B cell (primary cell): ENCODE measurements around the gene ACTMAP. TPM values are rescaled to one million over a fixed set of nuclear protein-coding genes. Genes with fewer than 3 reads are reported as not detected.

Source experiments
- ATAC-seq: fragments of 200-7000 bp; cut with Tn5 transposase; one replicate; pipeline ENCODE4 v1.10.0; 2021; ENCODE audit warnings: low read depth, mild to moderate bottlenecking, moderate number of reproducible peaks, moderate library complexity
- CTCF ChIA-PET: fragments of 350-600 bp; sonication (Branson Sonifier 250); formaldehyde crosslinking; loops from one replicate; lab custom pipeline; 2021; ENCODE audit warnings: antibody characterized with exemption, inconsistent platforms; lab: Charles Lee
- POLR2A ChIA-PET: fragments of 350-600 bp; sonication (Branson Sonifier 250); formaldehyde crosslinking; loops from one replicate; lab custom pipeline; 2021; ENCODE audit warnings: antibody characterized with exemption; lab: Charles Lee
- DNase-seq: peaks from one replicate; pipeline ENCODE4 v3.0.0; 2013
- H2AFZ ChIP-seq: 2 replicates; pipeline ENCODE4 v1.6.1; 2012; ENCODE audit warnings: mild to moderate bottlenecking, low read depth, low read length; ENCODE audit not compliant: insufficient read depth, poor library complexity, severe bottlenecking
- H3K27ac ChIP-seq, 2 donors: 1 replicate in 1 of 2; 2 replicates in 1 of 2; pipeline ENCODE4 v1.5.1; 2012 to 2013; ENCODE audit warnings: low read length in 2 of 2, mild to moderate bottlenecking in 2 of 2, moderate library complexity in 1 of 2
- H3K27me3 ChIP-seq, 4 experiments: fragments of 200-600 bp in 1 of 4; sonication (generic) in 1 of 4; replicated peaks in 1 of 4; 1 replicate in 2 of 4; 2 replicates in 2 of 4; pipeline versions ENCODE4 v1.6.1 to v1.7.0; 2013 to 2016; ENCODE audit warnings: low read length in 3 of 4, mild to moderate bottlenecking in 2 of 4, mixed read lengths in 1 of 4, moderate library complexity in 1 of 4; ENCODE audit not compliant: insufficient read depth in 4 of 4, control insufficient read depth in 3 of 4; ENCODE audit errors: control extremely low read depth in 1 of 4
- H3K36me3 ChIP-seq, 2 experiments: replicated peaks in 1 of 2; 1 replicate in 1 of 2; 2 replicates in 1 of 2; pipeline versions ENCODE4 v1.6.1 to v1.7.1; 2013; ENCODE audit warnings: low read length in 1 of 2; ENCODE audit not compliant: insufficient read depth in 2 of 2, control insufficient read depth in 1 of 2; ENCODE audit errors: control extremely low read depth in 1 of 2, extremely low read depth in 1 of 2
- H3K4me1 ChIP-seq, 2 donors: fragments of 200-600 bp in 1 of 2; sonication (generic) in 1 of 2; 1 replicate in 1 of 2; 2 replicates in 1 of 2; pipeline versions ENCODE4 v1.5.1 to v1.6.1; 2013 to 2017; ENCODE audit warnings: low read length in 2 of 2; ENCODE audit not compliant: control insufficient read depth in 2 of 2, insufficient read depth in 2 of 2
- H3K4me2 ChIP-seq: replicated peaks from 2 replicates; pipeline ENCODE3; 2012; ENCODE audit warnings: mild to moderate bottlenecking, low read depth, low read length; ENCODE audit not compliant: poor library complexity, severe bottlenecking
- H3K4me3 ChIP-seq, 5 experiments: fragments of 200-600 bp in 1 of 5; sonication (generic) in 1 of 5; 1 replicate in 3 of 5; 2 replicates in 2 of 5; pipeline versions ENCODE4 v1.5.1 to v1.7.0; 2011 to 2016; ENCODE audit warnings: low read length in 4 of 5, mild to moderate bottlenecking in 4 of 5, low read depth in 2 of 5, control low read depth in 1 of 5, moderate library complexity in 1 of 5; ENCODE audit not compliant: insufficient read depth in 1 of 5; ENCODE audit errors: control extremely low read depth in 1 of 5, extremely low read depth in 1 of 5
- H3K79me2 ChIP-seq: fragments of 200-600 bp; sonication (generic); one replicate; pipeline ENCODE4 v1.6.0; 2016; ENCODE audit warnings: low read length; ENCODE audit not compliant: control insufficient read depth, insufficient read depth
- H3K9ac ChIP-seq: fragments of 200-600 bp; sonication (generic); 2 replicates; pipeline ENCODE4 v1.6.1; 2017; ENCODE audit warnings: mild to moderate bottlenecking, low read length, moderate library complexity
- H3K9me3 ChIP-seq, 3 donors: one replicate each; pipeline versions ENCODE4 v1.6.1 to v1.7.1; 2013; ENCODE audit warnings: low read length in 2 of 3; ENCODE audit not compliant: control insufficient read depth in 2 of 3, insufficient read depth in 1 of 3; ENCODE audit errors: control extremely low read depth in 1 of 3
- H4K20me1 ChIP-seq: 2 replicates; pipeline ENCODE4 v1.6.0; 2012; ENCODE audit warnings: mild to moderate bottlenecking, low read length; ENCODE audit not compliant: insufficient read depth, control insufficient read depth, poor library complexity, severe bottlenecking
- H3K27ac Mint-ChIP-seq: one replicate; pipeline ENCODE4 v1.8.0; 2021; ENCODE audit warnings: mixed read lengths
- H3K27me3 Mint-ChIP-seq: one replicate; pipeline ENCODE4 v1.8.0; 2021; ENCODE audit warnings: mixed read lengths
- H3K4me1 Mint-ChIP-seq: one replicate; pipeline ENCODE4 v1.8.0; 2021; ENCODE audit warnings: mixed read lengths
- H3K4me3 Mint-ChIP-seq: one replicate; pipeline ENCODE4 v1.8.0; 2021; ENCODE audit warnings: mixed read lengths
- H3K9me3 Mint-ChIP-seq: one replicate; pipeline ENCODE4 v1.8.0; 2022; ENCODE audit warnings: mixed read lengths; ENCODE audit not compliant: insufficient read depth
- EZH2 ChIP-seq: IDR thresholded peaks from 2 replicates; pipeline ENCODE4 v1.6.1; 2012; ENCODE audit warnings: borderline replicate concordance, low read depth, mild to moderate bottlenecking, moderate library complexity, low read length; ENCODE audit not compliant: insufficient read depth, poor library complexity, severe bottlenecking
- WGBS: methylation state at CpG from one replicate; pipeline ENCODE4 v1.1.5; 2013; ENCODE audit warnings: missing lambda C conversion rate; ENCODE audit not compliant: insufficient coverage; 5-methylcytosine and 5-hydroxymethylcytosine counted together
- intact Hi-C: fragments of 100-400 bp; cut with micrococcal nuclease; formaldehyde crosslinking; loops from one replicate; pipeline ENCODE4 v1.10.0; 2022
- polyA plus RNA-seq: library from polyadenylated mRNA; depleted of rRNA; stranded (reverse); fragments of >200 nt; gene quantifications from 2 replicates; pipeline ENCODE4 v1.2.3, GENCODE V29; 2012
- total RNA-seq, 2 donors: library from RNA; stranded (reverse); fragments of 120-200 nt in 1 of 2; gene quantifications; 1 replicate in 1 of 2; 2 replicates in 1 of 2; pipeline versions ENCODE4 v1.2.3 to v1.2.4, GENCODE V29; 2013 to 2022
- TF ChIP-seq, protein P1 (sequence below): fragments of 200-600 bp; IDR thresholded peaks from one replicate; pipeline ENCODE4 v1.8.0; 2022; ENCODE audit warnings: antibody characterized with exemption, mild to moderate bottlenecking

Gene ACTMAP
- total and polyA plus RNA-seq, 2 donors (not counting 1 experiment from before 2014, with no cell fraction given): 7.7 to 10.2 TPM

DNA sequence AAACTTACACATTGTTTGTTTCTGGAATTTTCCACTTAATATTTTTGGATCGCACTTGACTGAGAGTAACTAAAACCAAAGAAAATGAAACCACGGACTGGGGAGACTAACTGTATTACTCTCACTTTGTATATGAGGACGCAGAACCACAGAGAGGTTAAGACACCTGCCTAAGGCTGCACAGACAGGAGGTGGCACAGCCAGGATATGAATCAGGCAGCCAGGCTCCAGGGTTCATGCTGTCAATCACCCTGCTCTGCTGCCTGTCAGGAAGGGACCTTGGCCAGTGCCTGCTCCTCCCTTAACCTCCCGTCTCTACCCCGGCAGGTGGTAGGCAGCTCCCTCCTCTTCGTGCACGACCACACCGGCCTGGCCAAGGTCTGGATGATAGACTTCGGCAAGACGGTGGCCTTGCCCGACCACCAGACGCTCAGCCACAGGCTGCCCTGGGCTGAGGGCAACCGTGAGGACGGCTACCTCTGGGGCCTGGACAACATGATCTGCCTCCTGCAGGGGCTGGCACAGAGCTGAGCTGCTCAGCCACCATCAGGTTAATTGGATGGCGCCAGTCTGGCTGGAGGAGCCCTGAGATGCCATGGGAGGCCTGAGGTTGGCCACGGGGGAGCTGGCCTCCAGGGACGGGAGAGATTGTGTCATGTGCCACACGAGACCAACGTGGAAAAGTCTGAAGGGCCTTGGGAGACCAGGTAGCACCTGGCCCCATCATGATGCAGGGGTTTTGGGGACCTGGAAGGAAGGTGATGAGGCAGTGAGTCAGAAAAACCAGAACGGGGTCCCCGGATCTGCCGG, 11.0 kb downstream of the ACTMAP start:
- Mint-ChIP-seq H3K4me1 (no peaks in the 10 kb centered on the region), H3K9me3 (no peaks in the 10 kb centered on the region), H3K4me3 (no peak overlapping the region), H3K27ac (no peak overlapping the region), H3K27me3 (no peaks in the 10 kb centered on the region)
- H3K4me1 ChIP-seq: no peaks in the 10 kb centered on the region
- H4K20me1 ChIP-seq: no peaks in the 10 kb centered on the region
- no peak overlapping the region for H3K27ac ChIP-seq
- H3K4me2 ChIP-seq: no peak overlapping the region
- DNase-seq (no peak), ATAC-seq (no peak)
- ChIA-PET CTCF (no interaction called here), POLR2A (no interaction called here)
- H3K79me2 ChIP-seq: no peaks in the 10 kb centered on the region
- 94% methylated on average over 22 of the region's 22 CpGs for WGBS
- no peaks in the 10 kb centered on the region for H3K27me3 ChIP-seq
- peaks cover 0 to 39% of the 10 kb centered on the region in 2 experiments for H3K36me3 ChIP-seq
- H3K9me3 ChIP-seq: no peaks in the 10 kb centered on the region
- intact Hi-C loops: no loop called here
- TF ChIP-seq, protein P1, sequence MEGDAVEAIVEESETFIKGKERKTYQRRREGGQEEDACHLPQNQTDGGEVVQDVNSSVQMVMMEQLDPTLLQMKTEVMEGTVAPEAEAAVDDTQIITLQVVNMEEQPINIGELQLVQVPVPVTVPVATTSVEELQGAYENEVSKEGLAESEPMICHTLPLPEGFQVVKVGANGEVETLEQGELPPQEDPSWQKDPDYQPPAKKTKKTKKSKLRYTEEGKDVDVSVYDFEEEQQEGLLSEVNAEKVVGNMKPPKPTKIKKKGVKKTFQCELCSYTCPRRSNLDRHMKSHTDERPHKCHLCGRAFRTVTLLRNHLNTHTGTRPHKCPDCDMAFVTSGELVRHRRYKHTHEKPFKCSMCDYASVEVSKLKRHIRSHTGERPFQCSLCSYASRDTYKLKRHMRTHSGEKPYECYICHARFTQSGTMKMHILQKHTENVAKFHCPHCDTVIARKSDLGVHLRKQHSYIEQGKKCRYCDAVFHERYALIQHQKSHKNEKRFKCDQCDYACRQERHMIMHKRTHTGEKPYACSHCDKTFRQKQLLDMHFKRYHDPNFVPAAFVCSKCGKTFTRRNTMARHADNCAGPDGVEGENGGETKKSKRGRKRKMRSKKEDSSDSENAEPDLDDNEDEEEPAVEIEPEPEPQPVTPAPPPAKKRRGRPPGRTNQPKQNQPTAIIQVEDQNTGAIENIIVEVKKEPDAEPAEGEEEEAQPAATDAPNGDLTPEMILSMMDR: no peak
- no peak for TF ChIP-seq EZH2
- no peak overlapping the region for H2AFZ ChIP-seq
- no peak overlapping the region for H3K9ac ChIP-seq
- H3K4me3 ChIP-seq: no peak overlapping the region

DNA sequence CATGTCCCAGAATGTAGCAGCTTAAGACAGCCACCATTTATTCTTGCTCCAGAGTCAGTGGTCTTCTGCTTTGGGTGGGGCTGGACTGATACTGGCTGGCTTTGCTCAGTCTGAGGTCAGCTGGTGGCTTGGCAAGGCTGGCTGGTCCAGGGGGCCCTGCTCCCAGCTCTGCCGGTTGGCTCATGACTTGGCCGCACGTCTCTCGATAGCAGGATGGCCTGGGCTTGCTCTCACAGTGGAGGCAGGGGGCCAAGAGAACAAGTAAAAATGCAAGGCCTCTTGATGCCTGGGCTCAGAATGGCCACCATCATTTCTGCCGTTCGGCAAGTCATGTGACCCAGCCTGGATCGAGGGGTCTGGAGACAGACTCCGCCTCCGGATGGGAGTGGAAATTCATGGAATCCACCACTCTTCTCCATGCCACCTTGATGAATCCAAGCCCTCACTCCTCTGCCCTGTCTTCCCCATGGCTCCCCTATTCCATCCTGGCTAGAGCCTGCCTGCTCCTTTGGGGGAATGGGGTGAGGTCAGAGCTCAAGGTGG, 13.1 kb downstream of the ACTMAP start:
- TF ChIP-seq, protein P1: no peak
- TF ChIP-seq EZH2: no peak
- Histone ChIP-seq H3K27ac (no peak overlapping the region), H3K4me3 (no peak overlapping the region), H3K36me3 (peaks cover 0 to 58% of the 10 kb centered on the region in 2 experiments), H4K20me1 (no peaks in the 10 kb centered on the region), H3K27me3 (no peaks in the 10 kb centered on the region), H3K4me1 (no peaks in the 10 kb centered on the region), H3K9me3 (no peaks in the 10 kb centered on the region), H3K9ac (no peak overlapping the region), H3K79me2 (no peaks in the 10 kb centered on the region), H2AFZ (no peak overlapping the region), H3K4me2 (no peak overlapping the region)
- no peaks in the 10 kb centered on the region for H3K9me3 Mint-ChIP-seq
- no peaks in the 10 kb centered on the region for H3K4me1 Mint-ChIP-seq
- DNase-seq (no peak), ATAC-seq (no peak)
- intact Hi-C loops: no loop called here
- POLR2A ChIA-PET: no interaction called here
- H3K27ac Mint-ChIP-seq: no peak overlapping the region
- H3K27me3 Mint-ChIP-seq: no peaks in the 10 kb centered on the region
- CTCF ChIA-PET: no interaction called here
- no peak overlapping the region for H3K4me3 Mint-ChIP-seq
- WGBS: over 99% methylated on average over 9 of the region's 9 CpGs
